ENCODE results near the gene KMT2C.
"Not testable (repeated sequence)": the region's sequence is repeated elsewhere in the genome, so short reads cannot be mapped to it uniquely, and the experiment has no call there.

Gene KMT2C

GRCh38 chr7:152245417-152245816 is 190.4 kb downstream of the KMT2C start:
- not testable (repeated sequence) for H3K27ac Mint-ChIP-seq

GRCh38 chr7:152243464-152243863 is 192.3 kb downstream of the KMT2C start:
- peaks cover 27% of the 10 kb centered on the region for H3K36me3 Mint-ChIP-seq (ENCODE audit: low read depth)
- H3K9me3 Mint-ChIP-seq; H3K27me3 Mint-ChIP-seq (ENCODE audit: low read depth); H3K27ac Mint-ChIP-seq; H3K4me1 Mint-ChIP-seq (ENCODE audit: low read depth); DNase-seq (ENCODE audit: low spot score); H3K4me3 Mint-ChIP-seq: not testable (repeated sequence)

More at GRCh38 chr7:152245417-152245816, 190.4 kb downstream of the KMT2C start:
- H3K4me3 Mint-ChIP-seq; DNase-seq (ENCODE audit: low spot score); H3K4me1 Mint-ChIP-seq (ENCODE audit: low read depth); H3K9me3 Mint-ChIP-seq; H3K27me3 Mint-ChIP-seq (ENCODE audit: low read depth): not testable (repeated sequence)
- peaks cover 29% of the 10 kb centered on the region for H3K36me3 Mint-ChIP-seq (ENCODE audit: low read depth)

- H3K9me3 Mint-ChIP-seq; DNase-seq (ENCODE audit: low spot score); H3K27me3 Mint-ChIP-seq (ENCODE audit: low read depth); H3K4me1 Mint-ChIP-seq (ENCODE audit: low read depth); H3K27ac Mint-ChIP-seq; H3K4me3 Mint-ChIP-seq: not testable (repeated sequence)
- peaks cover 18% of the 10 kb centered on the region for H3K36me3 Mint-ChIP-seq (ENCODE audit: low read depth)
Measured at GRCh38 chr7:152241301-152241700, 194.5 kb downstream of the KMT2C start.

GRCh38 chr7:152236306-152236705 is 199.5 kb downstream of the KMT2C start:
- not testable (repeated sequence) for H3K27me3 Mint-ChIP-seq (ENCODE audit: low read depth); DNase-seq (ENCODE audit: low spot score); H3K27ac Mint-ChIP-seq; H3K4me3 Mint-ChIP-seq; H3K9me3 Mint-ChIP-seq; H3K4me1 Mint-ChIP-seq (ENCODE audit: low read depth)
- peaks cover 18% of the 10 kb centered on the region for H3K36me3 Mint-ChIP-seq (ENCODE audit: low read depth)

- not testable (repeated sequence) for H3K4me1 Mint-ChIP-seq (ENCODE audit: low read depth); H3K4me3 Mint-ChIP-seq; DNase-seq (ENCODE audit: low spot score); H3K9me3 Mint-ChIP-seq; H3K27ac Mint-ChIP-seq; H3K27me3 Mint-ChIP-seq (ENCODE audit: low read depth)
- peaks cover 16% of the 10 kb centered on the region for H3K36me3 Mint-ChIP-seq (ENCODE audit: low read depth)
Measured at GRCh38 chr7:152234421-152234820, 201.4 kb downstream of the KMT2C start.

- Mint-ChIP-seq H3K4me1 (ENCODE audit: low read depth) (peaks cover 2% of the 10 kb centered on the region), H3K27ac (no peak overlapping the region), H3K27me3 (ENCODE audit: low read depth) (no peaks in the 10 kb centered on the region), H3K36me3 (ENCODE audit: low read depth) (peaks cover 19% of the 10 kb centered on the region), H3K9me3 (no peaks in the 10 kb centered on the region), H3K4me3 (no peak overlapping the region)
- no peak for DNase-seq (ENCODE audit: low spot score)
Measured at GRCh38 chr7:152231089-152231488, 204.7 kb downstream of the KMT2C start.

GRCh38 chr7:152219556-152219955 is 216.2 kb downstream of the KMT2C start:
- not testable (repeated sequence) for H3K4me3 Mint-ChIP-seq; H3K27ac Mint-ChIP-seq; H3K4me1 Mint-ChIP-seq (ENCODE audit: low read depth); H3K27me3 Mint-ChIP-seq (ENCODE audit: low read depth); DNase-seq (ENCODE audit: low spot score); H3K9me3 Mint-ChIP-seq
- peaks cover 26% of the 10 kb centered on the region for H3K36me3 Mint-ChIP-seq (ENCODE audit: low read depth)

- not testable (repeated sequence) for H3K27ac Mint-ChIP-seq; H3K4me1 Mint-ChIP-seq (ENCODE audit: low read depth); H3K9me3 Mint-ChIP-seq; H3K4me3 Mint-ChIP-seq; H3K27me3 Mint-ChIP-seq (ENCODE audit: low read depth); DNase-seq (ENCODE audit: low spot score)
- peaks cover 29% of the 10 kb centered on the region for H3K36me3 Mint-ChIP-seq (ENCODE audit: low read depth)
Measured at GRCh38 chr7:152208766-152209165, 227.0 kb downstream of the KMT2C start.

GRCh38 chr7:152204417-152204816 is 231.4 kb downstream of the KMT2C start:
- not testable (repeated sequence) for H3K27me3 Mint-ChIP-seq (ENCODE audit: low read depth); H3K4me3 Mint-ChIP-seq; H3K27ac Mint-ChIP-seq; H3K9me3 Mint-ChIP-seq; H3K4me1 Mint-ChIP-seq (ENCODE audit: low read depth); DNase-seq (ENCODE audit: low spot score)
- H3K36me3 Mint-ChIP-seq (ENCODE audit: low read depth): peaks cover 16% of the 10 kb centered on the region

GRCh38 chr7:152203095-152203494 is 232.7 kb downstream of the KMT2C start:
- no peak for DNase-seq (ENCODE audit: low spot score)
- H3K4me3 Mint-ChIP-seq: no peak overlapping the region
- H3K4me1 Mint-ChIP-seq (ENCODE audit: low read depth): no peaks in the 10 kb centered on the region
- no peaks in the 10 kb centered on the region for H3K9me3 Mint-ChIP-seq
- no peak overlapping the region for H3K27ac Mint-ChIP-seq
- no peaks in the 10 kb centered on the region for H3K27me3 Mint-ChIP-seq (ENCODE audit: low read depth)
- H3K36me3 Mint-ChIP-seq (ENCODE audit: low read depth): peaks cover 25% of the 10 kb centered on the region

GRCh38 chr7:152202056-152202455 is 233.7 kb downstream of the KMT2C start:
- Mint-ChIP-seq H3K36me3 (ENCODE audit: low read depth) (peaks cover 27% of the 10 kb centered on the region), H3K27ac (no peak overlapping the region), H3K4me1 (ENCODE audit: low read depth) (no peaks in the 10 kb centered on the region), H3K4me3 (no peak overlapping the region), H3K9me3 (no peaks in the 10 kb centered on the region), H3K27me3 (ENCODE audit: low read depth) (no peaks in the 10 kb centered on the region)
- no peak for DNase-seq (ENCODE audit: low spot score)

GRCh38 chr7:152200395-152200794 is 235.4 kb downstream of the KMT2C start:
- no peak overlapping the region for H3K4me3 Mint-ChIP-seq
- no peak overlapping the region for H3K27ac Mint-ChIP-seq
- no peaks in the 10 kb centered on the region for H3K27me3 Mint-ChIP-seq (ENCODE audit: low read depth)
- peaks cover 38% of the 10 kb centered on the region for H3K36me3 Mint-ChIP-seq (ENCODE audit: low read depth)
- no peaks in the 10 kb centered on the region for H3K4me1 Mint-ChIP-seq (ENCODE audit: low read depth)
- DNase-seq (ENCODE audit: low spot score): no peak
- no peaks in the 10 kb centered on the region for H3K9me3 Mint-ChIP-seq

- Mint-ChIP-seq H3K27me3 (ENCODE audit: low read depth) (no peaks in the 10 kb centered on the region), H3K9me3 (no peaks in the 10 kb centered on the region), H3K4me3 (no peak overlapping the region), H3K4me1 (ENCODE audit: low read depth) (no peaks in the 10 kb centered on the region), H3K27ac (no peak overlapping the region), H3K36me3 (ENCODE audit: low read depth) (peaks cover 48% of the 10 kb centered on the region)
- no peak for DNase-seq (ENCODE audit: low spot score)
Measured at GRCh38 chr7:152196391-152196790, 239.4 kb downstream of the KMT2C start.

- peaks cover 53% of the 10 kb centered on the region for H3K36me3 Mint-ChIP-seq (ENCODE audit: low read depth)
- H3K4me3 Mint-ChIP-seq: no peak overlapping the region
Measured at GRCh38 chr7:152193880-152194279, 241.9 kb downstream of the KMT2C start.

GRCh38 chr7:152189061-152189460 is 246.7 kb downstream of the KMT2C start:
- no peak overlapping the region for H3K4me3 Mint-ChIP-seq
- no peaks in the 10 kb centered on the region for H3K4me1 Mint-ChIP-seq (ENCODE audit: low read depth)
- peaks cover 44% of the 10 kb centered on the region for H3K36me3 Mint-ChIP-seq (ENCODE audit: low read depth)
- H3K27me3 Mint-ChIP-seq (ENCODE audit: low read depth): no peaks in the 10 kb centered on the region
- H3K27ac Mint-ChIP-seq: no peak overlapping the region
- no peak for DNase-seq (ENCODE audit: low spot score)
- H3K9me3 Mint-ChIP-seq: no peaks in the 10 kb centered on the region

More at GRCh38 chr7:152193880-152194279, 241.9 kb downstream of the KMT2C start:
- Mint-ChIP-seq H3K27me3 (ENCODE audit: low read depth) (no peaks in the 10 kb centered on the region), H3K4me1 (ENCODE audit: low read depth) (no peaks in the 10 kb centered on the region), H3K9me3 (no peaks in the 10 kb centered on the region), H3K27ac (no peak overlapping the region)
- no peak for DNase-seq (ENCODE audit: low spot score)
